ENCODE results near the gene TIMP2.
A peak's percentile ranks its signal among the peaks of the same experiment; 100 is the strongest.
"Not testable (repeated sequence)": the region's sequence is repeated elsewhere in the genome, so short reads cannot be mapped to it uniquely, and the experiment has no call there.

The TIMP2 gene

GRCh38 chr17:78892520-78892919, 32.7 kb downstream of the TIMP2 start:
- no peaks in the 10 kb centered on the region for H3K27me3 ChIP-seq (ENCODE audit: low read depth, low read length)
- no peak for TF ChIP-seq EZH2phosphoT487 (IDR thresholded peaks at IDR 0.05; ENCODE audit: low read depth)
- no peak for TF ChIP-seq CTCF (IDR thresholded peaks at IDR 0.05; ENCODE audit: low read depth, low read length)
- peak overlapping the region; percentile 35; the same call in 1 of the 2 replicates for H3K9ac ChIP-seq (ENCODE audit: low read length)
- no peaks in the 10 kb centered on the region for H3K36me3 ChIP-seq (replicated peaks; ENCODE audit: low read depth, low read length)
- no peaks in the 10 kb centered on the region for H4K20me1 ChIP-seq (ENCODE audit: insufficient read depth, low read length)
- no peaks in the 10 kb centered on the region for H3K9me3 ChIP-seq (ENCODE audit: insufficient read depth, low read length)
- H3K4me2 ChIP-seq (ENCODE audit: low read length), result peak overlapping the region; percentile 66
- peak overlapping the region; percentile 74; the same call in 1 of the 2 replicates for H2AFZ ChIP-seq (ENCODE audit: low read depth, low read length)
- no peaks in the 10 kb centered on the region for H3K79me2 ChIP-seq (ENCODE audit: low read length)
- peaks cover 50% of the 10 kb centered on the region for H3K4me1 ChIP-seq (ENCODE audit: low read length)
- no peak overlapping the region for H3K4me3 ChIP-seq (ENCODE audit: low read length)
- peak overlapping the region; percentile 41; the same call in 1 of the 2 replicates for H3K27ac ChIP-seq (ENCODE audit: low read length)

GRCh38 chr17:78892062-78892456, 33.1 kb downstream of the TIMP2 start:
- H4K20me1 ChIP-seq (ENCODE audit: insufficient read depth, low read length), result no peaks in the 10 kb centered on the region
- no peak overlapping the region for H3K9ac ChIP-seq (ENCODE audit: low read length)
- no peaks in the 10 kb centered on the region for H3K79me2 ChIP-seq (ENCODE audit: low read length)

GRCh38 chr17:78891406-78892061, 33.7 kb downstream of the TIMP2 start:
- H3K79me2 ChIP-seq (ENCODE audit: low read length), result no peaks in the 10 kb centered on the region
- H3K27ac ChIP-seq (ENCODE audit: low read length), result peak overlapping the region; percentile 94
- no peak overlapping the region for H3K4me3 ChIP-seq (ENCODE audit: low read length)
- H4K20me1 ChIP-seq (ENCODE audit: insufficient read depth, low read length), result no peaks in the 10 kb centered on the region
- no peaks in the 10 kb centered on the region for H3K9me3 ChIP-seq (ENCODE audit: insufficient read depth, low read length)
- peaks cover 50% of the 10 kb centered on the region for H3K4me1 ChIP-seq (ENCODE audit: low read length)
- H3K4me2 ChIP-seq (ENCODE audit: low read length), result peak overlapping the region; percentile 89; the same call in 1 of the 2 replicates
- no peak overlapping the region for H2AFZ ChIP-seq (ENCODE audit: low read depth, low read length)
- no peaks in the 10 kb centered on the region for H3K36me3 ChIP-seq (replicated peaks; ENCODE audit: low read depth, low read length)
- TF ChIP-seq CTCF (IDR thresholded peaks at IDR 0.05; ENCODE audit: low read depth, low read length), result no peak
- no peak for TF ChIP-seq EZH2phosphoT487 (IDR thresholded peaks at IDR 0.05; ENCODE audit: low read depth)
- no peak overlapping the region for H3K9ac ChIP-seq (ENCODE audit: low read length)
- H3K27me3 ChIP-seq (ENCODE audit: low read depth, low read length), result no peaks in the 10 kb centered on the region

More at GRCh38 chr17:78892062-78892456, 33.1 kb downstream of the TIMP2 start:
- Histone ChIP-seq H3K4me2 (ENCODE audit: low read length) (peak overlapping the region; percentile 66; the same call in 1 of the 2 replicates), H3K4me3 (ENCODE audit: low read length) (no peak overlapping the region), H3K36me3 (replicated peaks; ENCODE audit: low read depth, low read length) (no peaks in the 10 kb centered on the region), H2AFZ (ENCODE audit: low read depth, low read length) (no peak overlapping the region), H3K4me1 (ENCODE audit: low read length) (peaks cover 50% of the 10 kb centered on the region), H3K9me3 (ENCODE audit: insufficient read depth, low read length) (no peaks in the 10 kb centered on the region), H3K27ac (ENCODE audit: low read length) (0 out of 2 replicates have a peak overlapping the region, but pooled peaks have one; percentile 41), H3K27me3 (ENCODE audit: low read depth, low read length) (no peaks in the 10 kb centered on the region)
- no peak for TF ChIP-seq EZH2phosphoT487 (IDR thresholded peaks at IDR 0.05; ENCODE audit: low read depth)
- no peak for TF ChIP-seq CTCF (IDR thresholded peaks at IDR 0.05; ENCODE audit: low read depth, low read length)

GRCh38 chr17:78890498-78890897, 34.7 kb downstream of the TIMP2 start:
- Histone ChIP-seq H3K4me2 (ENCODE audit: low read length) (peak overlapping the region; percentile 89), H4K20me1 (ENCODE audit: insufficient read depth, low read length) (no peaks in the 10 kb centered on the region), H3K27ac (ENCODE audit: low read length) (peak overlapping the region; percentile 94), H3K9ac (ENCODE audit: low read length) (peak overlapping the region; percentile 54), H3K4me1 (ENCODE audit: low read length) (peaks cover 50% of the 10 kb centered on the region), H3K36me3 (replicated peaks; ENCODE audit: low read depth, low read length) (no peaks in the 10 kb centered on the region), H3K27me3 (ENCODE audit: low read depth, low read length) (no peaks in the 10 kb centered on the region), H3K4me3 (ENCODE audit: low read length) (peak overlapping the region; percentile 72), H2AFZ (ENCODE audit: low read depth, low read length) (no peak overlapping the region; the same call in 1 of the 2 replicates), H3K9me3 (ENCODE audit: insufficient read depth, low read length) (no peaks in the 10 kb centered on the region), H3K79me2 (ENCODE audit: low read length) (no peaks in the 10 kb centered on the region)
- no peak for TF ChIP-seq CTCF (IDR thresholded peaks at IDR 0.05; ENCODE audit: low read depth, low read length)
- no peak for TF ChIP-seq EZH2phosphoT487 (IDR thresholded peaks at IDR 0.05; ENCODE audit: low read depth)

- not testable (repeated sequence) for H3K36me3 ChIP-seq (replicated peaks; ENCODE audit: low read depth, low read length); H3K9me3 ChIP-seq (ENCODE audit: insufficient read depth, low read length); H3K79me2 ChIP-seq (ENCODE audit: low read length); H2AFZ ChIP-seq (ENCODE audit: low read depth, low read length); H3K27me3 ChIP-seq (ENCODE audit: low read depth, low read length); H4K20me1 ChIP-seq (ENCODE audit: insufficient read depth, low read length)
- peak overlapping the region; percentile 89 for H3K4me2 ChIP-seq (ENCODE audit: low read length)
- H3K9ac ChIP-seq (ENCODE audit: low read length), result peak overlapping the region; percentile 54
- peak overlapping the region; percentile 94 for H3K27ac ChIP-seq (ENCODE audit: low read length)
- H3K4me3 ChIP-seq (ENCODE audit: low read length), result peak overlapping the region; percentile 72
- H3K4me1 ChIP-seq (ENCODE audit: low read length), result peaks cover 50% of the 10 kb centered on the region
Measured at GRCh38 chr17:78890096-78890495, 35.1 kb downstream of the TIMP2 start.

Data from OCI-LY3 (cell line).